ENCODE measurements around the gene C1orf198.

GRCh38 chr1:230797376-230797920 is 70.9 kb downstream of the C1orf198 start:
- TF ChIP-seq CTCF (IDR thresholded peaks at IDR 0.05) (no peak), POLR2AphosphoS5 (IDR thresholded peaks at IDR 0.05; ENCODE audit: insufficient read depth in 1 of 2, low read depth in 1 of 2) (no peak), POLR2A (IDR thresholded peaks at IDR 0.05) (no peak)

All from vagina (tissue), 2 donors.